Smooth muscle cell (in vitro differentiated cells): ENCODE measurements around the gene GMDS. TPM values are rescaled to one million over a fixed set of nuclear protein-coding genes. Genes with fewer than 3 reads are reported as not detected.

Experiments used
- DNase-seq: peaks from one replicate; lab custom pipeline; 2025; ENCODE audit not compliant: unreplicated experiment; lab: John Stamatoyannopoulos, UW
- H2AFZ ChIP-seq: fragments of 200-600 bp; sonication (generic); 2 replicates; pipeline ENCODE4 v1.6.0; 2016; ENCODE audit warnings: antibody characterized with exemption, low read depth, mild to moderate bottlenecking
- H3F3A ChIP-seq: fragments of 200-600 bp; sonication (generic); 2 replicates; pipeline ENCODE4 v1.6.0; 2017; ENCODE audit warnings: antibody characterized with exemption, low read depth
- H3K27ac ChIP-seq: fragments of 200-600 bp; sonication (generic); 2 replicates; pipeline ENCODE4 v1.5.1; 2016; ENCODE audit warnings: low read depth, mild to moderate bottlenecking
- H3K27me3 ChIP-seq: fragments of 200-600 bp; sonication (generic); 2 replicates; pipeline ENCODE4 v1.6.1; 2016; ENCODE audit warnings: low read depth, mild to moderate bottlenecking
- H3K36me3 ChIP-seq: fragments of 200-600 bp; sonication (generic); 2 replicates; pipeline ENCODE4 v1.5.1; 2016; ENCODE audit warnings: low read depth
- H3K4me1 ChIP-seq: fragments of 200-600 bp; sonication (generic); 2 replicates; pipeline ENCODE4 v1.5.1; 2016; ENCODE audit warnings: low read depth
- H3K4me2 ChIP-seq: fragments of 200-600 bp; sonication (generic); 2 replicates; pipeline ENCODE4 v1.6.0; 2016; ENCODE audit warnings: mild to moderate bottlenecking
- H3K4me3 ChIP-seq: fragments of 200-600 bp; sonication (generic); 2 replicates; pipeline ENCODE4 v1.5.1; 2016; ENCODE audit warnings: mild to moderate bottlenecking
- H3K79me2 ChIP-seq: fragments of 200-600 bp; sonication (generic); 2 replicates; pipeline ENCODE4 v1.6.0; 2016; ENCODE audit warnings: low read depth, mild to moderate bottlenecking
- H3K9ac ChIP-seq: fragments of 200-600 bp; sonication (generic); 2 replicates; pipeline ENCODE4 v1.6.0; 2016; ENCODE audit warnings: low read depth
- H3K9me3 ChIP-seq: fragments of 200-600 bp; sonication (generic); replicated peaks from 2 replicates; pipeline ENCODE4 v1.5.1; 2016; ENCODE audit warnings: low read depth
- H4K20me1 ChIP-seq: fragments of 200-600 bp; sonication (generic); 2 replicates; pipeline ENCODE4 v1.6.0; 2016; ENCODE audit warnings: low read depth
- WGBS: methylation state at CpG from one replicate; pipeline ENCODE4 v1.1.7; 2016; ENCODE audit warnings: low lambda C conversion rate; 5-methylcytosine and 5-hydroxymethylcytosine counted together
- polyA plus RNA-seq: library from polyadenylated mRNA; unstranded; fragments of >200 nt; fragmentation: Nextera tagmentation; extraction: Ambion mirVana; gene quantifications from 2 replicates; pipeline ENCODE4 v1.2.1, GENCODE V29; 2016
- total RNA-seq: library from RNA; depleted of rRNA; stranded (reverse); fragments of >200 nt; gene quantifications from 2 replicates; pipeline ENCODE4 v1.2.3, GENCODE V29; 2014
- TF ChIP-seq, protein P1 (sequence below): fragments of 200-600 bp; sonication (generic); IDR thresholded peaks from 2 replicates; pipeline ENCODE4 v1.5.1; 2017; ENCODE audit warnings: borderline replicate concordance, mild to moderate bottlenecking, antibody characterized with exemption; ENCODE audit not compliant: insufficient read depth, poor library complexity, severe bottlenecking

The GMDS gene
- total and polyA plus RNA-seq, 2 experiments from 2014 or later: 3.7 to 8.5 TPM

- H3K27ac ChIP-seq: no peak overlapping the region
- H2AFZ ChIP-seq: no peak overlapping the region
- H3K9ac ChIP-seq: no peak overlapping the region
- TF ChIP-seq, protein P1, sequence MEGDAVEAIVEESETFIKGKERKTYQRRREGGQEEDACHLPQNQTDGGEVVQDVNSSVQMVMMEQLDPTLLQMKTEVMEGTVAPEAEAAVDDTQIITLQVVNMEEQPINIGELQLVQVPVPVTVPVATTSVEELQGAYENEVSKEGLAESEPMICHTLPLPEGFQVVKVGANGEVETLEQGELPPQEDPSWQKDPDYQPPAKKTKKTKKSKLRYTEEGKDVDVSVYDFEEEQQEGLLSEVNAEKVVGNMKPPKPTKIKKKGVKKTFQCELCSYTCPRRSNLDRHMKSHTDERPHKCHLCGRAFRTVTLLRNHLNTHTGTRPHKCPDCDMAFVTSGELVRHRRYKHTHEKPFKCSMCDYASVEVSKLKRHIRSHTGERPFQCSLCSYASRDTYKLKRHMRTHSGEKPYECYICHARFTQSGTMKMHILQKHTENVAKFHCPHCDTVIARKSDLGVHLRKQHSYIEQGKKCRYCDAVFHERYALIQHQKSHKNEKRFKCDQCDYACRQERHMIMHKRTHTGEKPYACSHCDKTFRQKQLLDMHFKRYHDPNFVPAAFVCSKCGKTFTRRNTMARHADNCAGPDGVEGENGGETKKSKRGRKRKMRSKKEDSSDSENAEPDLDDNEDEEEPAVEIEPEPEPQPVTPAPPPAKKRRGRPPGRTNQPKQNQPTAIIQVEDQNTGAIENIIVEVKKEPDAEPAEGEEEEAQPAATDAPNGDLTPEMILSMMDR: no peak
- H3K4me3 ChIP-seq: no peak overlapping the region
- H3K79me2 ChIP-seq: no peaks in the 10 kb centered on the region
- H3K4me2 ChIP-seq: no peak overlapping the region
- 88% methylated on average over 23 of the region's 23 CpGs for WGBS
- H3K36me3 ChIP-seq: no peaks in the 10 kb centered on the region
- H4K20me1 ChIP-seq: no peaks in the 10 kb centered on the region
- no peaks in the 10 kb centered on the region for H3F3A ChIP-seq
- H3K9me3 ChIP-seq: no peaks in the 10 kb centered on the region
- H3K4me1 ChIP-seq: no peaks in the 10 kb centered on the region
- peaks cover 39% of the 10 kb centered on the region for H3K27me3 ChIP-seq
- no peak for DNase-seq
Measured at GRCh38 chr6:1635305-1636010, 609.9 kb downstream of the GMDS start.

DNA sequence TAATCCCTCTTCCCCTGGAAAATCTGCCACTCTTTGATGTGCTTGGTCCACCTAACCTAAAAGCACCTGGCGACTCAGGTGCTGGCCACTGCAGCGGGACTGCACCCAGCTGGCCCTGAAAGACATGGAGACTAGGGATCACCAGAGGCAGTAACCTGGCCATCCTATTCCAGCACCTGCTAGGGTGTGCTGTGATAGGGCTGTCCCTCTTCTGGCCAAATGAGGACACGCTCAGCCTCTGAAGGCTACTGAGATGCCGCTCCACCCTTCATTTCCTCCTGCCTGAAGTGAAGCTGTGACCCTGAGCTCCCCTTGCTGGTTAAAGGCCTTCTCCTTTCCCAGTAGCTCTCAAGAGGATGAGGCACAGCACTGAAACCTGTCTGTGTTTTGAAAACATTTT is 611.3 kb downstream of the GMDS start:
- Histone ChIP-seq H3K36me3 (no peaks in the 10 kb centered on the region), H3K4me1 (no peaks in the 10 kb centered on the region), H3K27me3 (peaks cover 47% of the 10 kb centered on the region), H3F3A (no peaks in the 10 kb centered on the region), H3K4me3 (no peak overlapping the region), H3K9me3 (no peaks in the 10 kb centered on the region), H2AFZ (no peak overlapping the region), H4K20me1 (no peaks in the 10 kb centered on the region), H3K79me2 (no peaks in the 10 kb centered on the region), H3K4me2 (no peak overlapping the region), H3K27ac (no peak overlapping the region), H3K9ac (no peak overlapping the region)
- WGBS: 89% methylated on average over 4 of the region's 4 CpGs
- TF ChIP-seq, protein P1: no peak
- no peak for DNase-seq

- H3K27ac ChIP-seq: no peak overlapping the region
- no peaks in the 10 kb centered on the region for H4K20me1 ChIP-seq
- peaks cover 47% of the 10 kb centered on the region for H3K27me3 ChIP-seq
- no peak for DNase-seq
- H3K9me3 ChIP-seq: no peaks in the 10 kb centered on the region
- H3K9ac ChIP-seq: no peak overlapping the region
- TF ChIP-seq, protein P1: no peak
- H3K79me2 ChIP-seq: no peaks in the 10 kb centered on the region
- H3K36me3 ChIP-seq: no peaks in the 10 kb centered on the region
- no peak overlapping the region for H3K4me3 ChIP-seq
- no peaks in the 10 kb centered on the region for H3K4me1 ChIP-seq
- H3K4me2 ChIP-seq: no peak overlapping the region
- 94% methylated on average over 16 of the region's 16 CpGs for WGBS
- H3F3A ChIP-seq: no peaks in the 10 kb centered on the region
- no peak overlapping the region for H2AFZ ChIP-seq
Measured at GRCh38 chr6:1633366-1634021, 611.9 kb downstream of the GMDS start.
